Measurements from ENCODE around the gene MMGT1. TPM values are rescaled to one million over a fixed set of nuclear protein-coding genes. Genes with fewer than 3 reads are reported as not detected.
A peak's percentile ranks its signal among the peaks of the same experiment; 100 is the strongest.

The MMGT1 gene
- polyA plus RNA-seq (2012; ENCODE audit: missing spikeins): 10.5 TPM

GRCh38 chrX:135973548-135974278 is at the start of gene MMGT1:
TSS of gene MMGT1 (minus strand) at chrX:135973988. CDS start at chrX:135973675, 313 bp downstream.
- peak; percentile 56; the same call in 1 of the 2 replicates for TF ChIP-seq POLR2A (IDR thresholded peaks at IDR 0.05; ENCODE audit: low read depth, low read length)
- TF ChIP-seq POLR2AphosphoS5 (IDR thresholded peaks at IDR 0.05; ENCODE audit: low read depth, low read length): no peak
- TF ChIP-seq TAF1 (IDR thresholded peaks at IDR 0.05; ENCODE audit: borderline replicate concordance, low read depth, low read length): peak; percentile 9; the same call in 1 of the 2 replicates
- FAIRE-seq: peak; percentile 73
- DNase-seq (ENCODE audit: insufficient read length): peak; percentile 62

GRCh38 chrX:136021903-136022302 is 48.1 kb upstream of the MMGT1 start:
- TF ChIP-seq POLR2AphosphoS5 (IDR thresholded peaks at IDR 0.05; ENCODE audit: low read depth, low read length): no peak
- no peak for TF ChIP-seq TAF1 (IDR thresholded peaks at IDR 0.05; ENCODE audit: borderline replicate concordance, low read depth, low read length)
- TF ChIP-seq POLR2A (IDR thresholded peaks at IDR 0.05; ENCODE audit: low read depth, low read length): no peak
- DNase-seq (ENCODE audit: insufficient read length) (no peak), FAIRE-seq (no peak)

GRCh38 chrX:136021160-136021559 is 47.4 kb upstream of the MMGT1 start:
- FAIRE-seq: peak; percentile 74
- DNase-seq (ENCODE audit: insufficient read length): no peak
- TF ChIP-seq POLR2A (IDR thresholded peaks at IDR 0.05; ENCODE audit: low read depth, low read length) (no peak), POLR2AphosphoS5 (IDR thresholded peaks at IDR 0.05; ENCODE audit: low read depth, low read length) (no peak), TAF1 (IDR thresholded peaks at IDR 0.05; ENCODE audit: borderline replicate concordance, low read depth, low read length) (no peak)

- DNase-seq (ENCODE audit: insufficient read length): no peak
- no peak for TF ChIP-seq TAF1 (IDR thresholded peaks at IDR 0.05; ENCODE audit: borderline replicate concordance, low read depth, low read length)
- no peak for TF ChIP-seq POLR2A (IDR thresholded peaks at IDR 0.05; ENCODE audit: low read depth, low read length)
- no peak for TF ChIP-seq POLR2AphosphoS5 (IDR thresholded peaks at IDR 0.05; ENCODE audit: low read depth, low read length)
- no peak for FAIRE-seq
These were observed 45.4 kb upstream of the MMGT1 start for GRCh38 chrX:136019226-136019625.

GRCh38 chrX:136016881-136017280 is 43.1 kb upstream of the MMGT1 start:
- no peak for FAIRE-seq
- DNase-seq (ENCODE audit: insufficient read length): no peak
- TF ChIP-seq POLR2A (IDR thresholded peaks at IDR 0.05; ENCODE audit: low read depth, low read length) (no peak), TAF1 (IDR thresholded peaks at IDR 0.05; ENCODE audit: borderline replicate concordance, low read depth, low read length) (no peak), POLR2AphosphoS5 (IDR thresholded peaks at IDR 0.05; ENCODE audit: low read depth, low read length) (no peak)

GRCh38 chrX:136015016-136015415 is 41.2 kb upstream of the MMGT1 start:
- no peak for TF ChIP-seq TAF1 (IDR thresholded peaks at IDR 0.05; ENCODE audit: borderline replicate concordance, low read depth, low read length)
- TF ChIP-seq POLR2AphosphoS5 (IDR thresholded peaks at IDR 0.05; ENCODE audit: low read depth, low read length): no peak
- TF ChIP-seq POLR2A (IDR thresholded peaks at IDR 0.05; ENCODE audit: low read depth, low read length): no peak
- no peak for DNase-seq (ENCODE audit: insufficient read length)
- FAIRE-seq: no peak

- TF ChIP-seq POLR2AphosphoS5 (IDR thresholded peaks at IDR 0.05; ENCODE audit: low read depth, low read length) (no peak), TAF1 (IDR thresholded peaks at IDR 0.05; ENCODE audit: borderline replicate concordance, low read depth, low read length) (no peak), POLR2A (IDR thresholded peaks at IDR 0.05; ENCODE audit: low read depth, low read length) (no peak)
- DNase-seq (ENCODE audit: insufficient read length) (no peak), FAIRE-seq (no peak)
These were observed 14.5 kb upstream of the MMGT1 start for GRCh38 chrX:135988245-135988644.

- TF ChIP-seq POLR2AphosphoS5 (IDR thresholded peaks at IDR 0.05; ENCODE audit: low read depth, low read length) (no peak), POLR2A (IDR thresholded peaks at IDR 0.05; ENCODE audit: low read depth, low read length) (no peak), TAF1 (IDR thresholded peaks at IDR 0.05; ENCODE audit: borderline replicate concordance, low read depth, low read length) (no peak)
- FAIRE-seq (no peak), DNase-seq (ENCODE audit: insufficient read length) (no peak)
These were observed 12.2 kb upstream of the MMGT1 start for GRCh38 chrX:135985973-135986310.

GRCh38 chrX:135985157-135985972 is 11.6 kb upstream of the MMGT1 start, which contains the start of gene SLC9A6:
TSS of gene SLC9A6 (plus strand) at chrX:135985435. CDS start at chrX:135985659, 224 bp downstream.
- no peak for TF ChIP-seq TAF1 (IDR thresholded peaks at IDR 0.05; ENCODE audit: borderline replicate concordance, low read depth, low read length)
- FAIRE-seq (peak; percentile 64), DNase-seq (ENCODE audit: insufficient read length) (peak; percentile 62)

- no peak for FAIRE-seq
- TF ChIP-seq POLR2A (IDR thresholded peaks at IDR 0.05; ENCODE audit: low read depth, low read length) (no peak), POLR2AphosphoS5 (IDR thresholded peaks at IDR 0.05; ENCODE audit: low read depth, low read length) (no peak)
- DNase-seq (ENCODE audit: insufficient read length): no peak
These were observed 11.0 kb upstream of the MMGT1 start for GRCh38 chrX:135984791-135985156.

- DNase-seq (ENCODE audit: insufficient read length) (no peak), FAIRE-seq (no peak)
- no peak for TF ChIP-seq POLR2A (IDR thresholded peaks at IDR 0.05; ENCODE audit: low read depth, low read length)
- TF ChIP-seq TAF1 (IDR thresholded peaks at IDR 0.05; ENCODE audit: borderline replicate concordance, low read depth, low read length): no peak
- TF ChIP-seq POLR2AphosphoS5 (IDR thresholded peaks at IDR 0.05; ENCODE audit: low read depth, low read length): no peak
These were observed 10.5 kb upstream of the MMGT1 start for GRCh38 chrX:135984256-135984655.

GRCh38 chrX:135982860-135983259 is 9.1 kb upstream of the MMGT1 start:
- no peak for TF ChIP-seq POLR2AphosphoS5 (IDR thresholded peaks at IDR 0.05; ENCODE audit: low read depth, low read length)
- FAIRE-seq: no peak
- no peak for DNase-seq (ENCODE audit: insufficient read length)

All from GM12892 (cell line).